Erythroblast (primary cell): ENCODE data around the gene ARHGEF25.

Experiments
- GATA1 ChIP-seq: IDR thresholded peaks from 2 replicates; pipeline ENCODE4 v1.6.1; 2011; ENCODE audit warnings: low read depth, mild to moderate bottlenecking, control low read depth, low read length, moderate library complexity
- POLR2A ChIP-seq: IDR thresholded peaks from 2 replicates; pipeline ENCODE4 v1.6.1; 2011; ENCODE audit warnings: mild to moderate bottlenecking, low read length

GRCh38 chr12:57614178-57614947 is 3.1 kb downstream of the ARHGEF25 start:
- TF ChIP-seq POLR2A (no peak), GATA1 (no peak)
